HG02759 (cell line): ENCODE measurements around the gene KCTD15.

ENCODE experiments used
- ATAC-seq: cut with Tn5 transposase; IDR thresholded peaks from one replicate; pipeline ENCODE4 v1.9.1; 2021; ENCODE audit warnings: mild to moderate bottlenecking, moderate library complexity; ENCODE audit not compliant: unreplicated experiment

The KCTD15 gene

GRCh38 chr19:33796164-33796875 lies at the start of gene KCTD15:
Gene KCTD15, plus strand, starts transcription at chr19:33796870. Its CDS starts 3,585 bp downstream, at chr19:33800455.
- ATAC-seq: no peak

DNA sequence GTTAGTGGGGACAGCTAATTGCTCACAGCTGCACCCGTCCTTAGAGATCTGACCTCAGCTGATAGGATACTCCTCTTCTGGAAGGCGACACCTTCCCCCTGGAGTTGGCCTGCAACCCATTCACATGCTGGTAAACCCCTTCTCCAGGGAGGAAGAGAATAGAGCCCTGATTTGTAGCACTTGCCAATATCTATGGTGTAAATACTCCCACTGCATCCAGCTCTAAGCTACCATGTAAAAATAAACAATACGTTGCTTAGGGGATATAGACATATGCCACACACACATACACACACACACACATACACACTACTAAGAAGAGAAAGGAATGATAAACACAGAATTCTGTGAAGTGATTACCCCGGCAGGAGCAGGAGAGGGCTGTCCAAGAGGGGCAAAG lies 49.4 kb upstream of the KCTD15 start:
- ATAC-seq: no peak

- ATAC-seq: no peak
Observed at GRCh38 chr19:33748231-33748630, 48.4 kb upstream of the KCTD15 start.

DNA sequence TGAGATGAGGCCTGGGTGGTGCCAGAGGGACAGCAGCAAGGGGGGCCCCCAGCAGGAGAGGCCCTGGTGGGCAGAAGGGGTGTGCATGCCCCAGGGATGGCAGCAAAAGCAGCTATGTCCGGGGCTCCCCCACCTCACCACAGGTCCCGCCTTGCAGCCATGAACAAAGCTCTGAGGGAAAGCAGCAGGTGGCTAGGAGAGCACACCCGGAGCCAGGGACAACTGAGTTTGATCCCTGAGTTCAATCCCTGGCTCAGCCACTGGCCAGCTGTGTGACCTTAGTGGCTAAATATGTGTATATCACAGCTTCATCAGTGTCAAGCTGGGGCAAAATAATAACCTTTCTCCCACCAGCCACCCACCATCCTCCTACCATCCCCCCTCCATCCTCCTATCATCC lies 47.7 kb upstream of the KCTD15 start:
- no peak for ATAC-seq

- no peak for ATAC-seq
Observed at GRCh38 chr19:33749619-33750175, 47.0 kb upstream of the KCTD15 start.

DNA sequence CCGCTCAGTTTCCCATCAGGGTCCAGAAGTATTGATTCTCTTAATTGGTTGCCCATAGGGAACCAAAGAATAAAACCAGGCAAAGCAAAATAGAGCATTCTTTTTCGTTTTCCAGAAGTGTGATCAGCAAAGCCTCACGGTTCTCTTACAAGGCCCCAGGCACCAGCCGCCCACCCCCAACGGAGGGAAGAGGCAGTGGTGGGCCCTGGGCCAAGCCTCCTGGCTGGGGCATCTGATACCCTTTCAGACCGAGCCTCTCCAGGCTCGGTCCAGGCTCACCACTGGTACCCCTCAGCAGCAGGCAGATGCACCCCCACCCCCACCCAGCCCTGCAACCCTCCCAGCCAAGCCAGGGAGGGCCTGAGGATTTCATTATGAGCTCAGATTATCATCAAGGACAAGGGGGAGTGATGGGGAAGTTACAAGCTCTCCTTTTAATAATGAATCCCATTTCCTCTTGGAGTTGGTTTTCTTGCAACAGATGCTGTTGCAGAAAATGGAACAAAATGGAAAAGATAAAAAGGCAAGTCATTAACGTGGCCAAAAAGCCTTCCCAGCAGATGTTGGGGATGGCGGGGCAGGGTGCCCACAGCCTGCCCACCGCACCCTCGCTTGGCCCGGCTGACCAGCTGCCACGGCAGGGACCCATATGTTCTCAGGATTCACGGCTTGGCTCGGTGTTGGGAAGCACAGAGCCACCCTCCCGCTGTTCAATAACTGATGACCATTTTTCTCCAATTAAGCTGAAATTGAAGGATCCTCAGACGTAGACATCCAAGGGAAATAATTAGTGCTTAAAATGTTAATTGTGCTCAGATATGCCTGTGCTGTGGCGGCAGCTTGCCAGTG lies 45.9 kb upstream of the KCTD15 start:
- ATAC-seq: no peak

DNA sequence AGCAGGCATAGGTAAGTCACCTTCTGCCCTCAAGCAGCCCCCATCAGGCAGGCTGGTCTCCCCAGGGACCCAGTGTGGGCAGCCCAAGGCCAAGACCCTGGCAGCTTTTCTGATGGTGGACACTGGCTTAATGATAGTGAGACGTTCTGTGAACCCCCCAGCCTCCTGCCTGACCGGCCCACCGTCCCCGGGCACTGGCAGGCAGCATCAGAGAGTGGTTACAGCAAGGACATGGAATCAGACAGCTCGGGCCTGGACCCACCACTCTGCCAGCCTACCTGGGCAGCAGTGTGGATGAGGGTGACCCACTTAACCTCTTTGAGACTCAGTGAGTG lies 45.3 kb upstream of the KCTD15 start:
- no peak for ATAC-seq

DNA sequence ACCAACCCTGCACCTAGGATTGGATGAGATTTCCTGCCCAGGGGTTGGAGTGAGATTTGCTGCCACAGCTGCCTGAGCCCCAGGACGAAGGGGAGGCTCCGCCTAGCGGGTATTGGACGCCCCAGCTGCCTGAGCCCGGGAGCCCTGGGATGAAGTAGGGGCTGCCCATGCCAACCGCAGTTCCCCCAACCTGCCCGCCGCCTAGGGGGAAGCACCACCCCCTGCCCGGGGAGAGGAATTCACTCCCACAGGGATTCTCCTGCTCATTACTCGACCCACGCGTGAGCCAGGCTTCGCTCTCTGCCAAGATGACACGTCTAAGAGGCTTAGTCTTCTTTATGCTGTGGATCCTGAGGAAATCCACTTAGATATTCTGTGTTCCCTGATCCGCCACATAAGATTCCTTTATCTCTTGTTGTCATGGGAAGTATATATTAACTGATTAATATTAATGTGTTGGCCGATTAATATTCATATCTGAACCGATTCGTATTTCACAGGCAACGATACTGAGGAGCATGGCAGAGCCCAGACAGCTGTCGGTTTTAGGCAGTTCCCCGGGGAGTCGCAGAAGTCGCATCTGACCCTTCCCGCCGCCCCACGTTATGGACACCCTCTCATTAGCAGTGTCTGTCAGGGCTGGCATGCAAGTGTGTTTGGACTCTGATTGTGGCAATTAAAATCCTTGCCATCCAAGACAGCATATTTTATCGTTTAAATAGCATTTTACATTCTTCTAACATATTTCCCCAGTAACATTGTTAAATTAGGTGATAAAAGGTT lies 44.5 kb upstream of the KCTD15 start:
- ATAC-seq: no peak

DNA sequence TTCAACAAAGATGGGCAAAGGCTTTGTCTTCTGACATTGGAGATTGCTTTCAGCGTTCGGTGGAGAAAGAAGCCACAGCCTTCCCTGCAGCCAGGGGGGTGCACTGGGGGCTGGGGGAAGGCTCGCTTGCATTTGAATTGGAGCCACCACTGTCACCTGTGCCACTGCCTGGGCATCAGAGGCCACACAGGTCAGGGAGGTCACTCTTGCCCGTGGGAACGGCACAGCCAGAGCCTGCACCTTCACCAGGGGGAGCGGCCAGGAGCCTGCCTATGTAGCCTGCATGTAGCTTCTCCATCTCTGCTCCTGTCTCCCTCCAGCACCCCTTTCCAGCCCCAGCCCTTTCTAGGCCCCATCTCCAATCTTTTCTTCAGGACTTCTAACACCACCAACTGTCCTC lies 43.7 kb upstream of the KCTD15 start:
- no peak for ATAC-seq

DNA sequence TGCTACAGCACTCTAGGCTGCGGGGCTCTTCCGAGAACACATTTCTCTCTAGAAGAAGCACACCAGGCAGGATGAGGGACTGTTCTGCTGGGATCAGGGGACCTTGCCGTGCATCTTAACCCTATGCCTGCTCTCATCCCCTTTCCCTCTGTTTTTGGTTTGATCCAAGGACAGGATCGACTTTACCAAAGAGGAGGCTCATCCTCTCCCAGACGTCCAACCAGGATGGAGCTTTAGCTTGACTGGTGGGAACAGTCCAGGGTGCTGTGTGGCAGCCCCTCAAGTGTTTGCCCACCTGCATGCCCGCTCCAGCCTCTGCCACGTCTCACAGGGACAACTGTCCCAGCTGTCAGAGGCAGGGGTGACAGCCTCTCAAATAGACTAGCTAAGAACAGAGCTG lies 42.3 kb upstream of the KCTD15 start:
- no peak for ATAC-seq

DNA sequence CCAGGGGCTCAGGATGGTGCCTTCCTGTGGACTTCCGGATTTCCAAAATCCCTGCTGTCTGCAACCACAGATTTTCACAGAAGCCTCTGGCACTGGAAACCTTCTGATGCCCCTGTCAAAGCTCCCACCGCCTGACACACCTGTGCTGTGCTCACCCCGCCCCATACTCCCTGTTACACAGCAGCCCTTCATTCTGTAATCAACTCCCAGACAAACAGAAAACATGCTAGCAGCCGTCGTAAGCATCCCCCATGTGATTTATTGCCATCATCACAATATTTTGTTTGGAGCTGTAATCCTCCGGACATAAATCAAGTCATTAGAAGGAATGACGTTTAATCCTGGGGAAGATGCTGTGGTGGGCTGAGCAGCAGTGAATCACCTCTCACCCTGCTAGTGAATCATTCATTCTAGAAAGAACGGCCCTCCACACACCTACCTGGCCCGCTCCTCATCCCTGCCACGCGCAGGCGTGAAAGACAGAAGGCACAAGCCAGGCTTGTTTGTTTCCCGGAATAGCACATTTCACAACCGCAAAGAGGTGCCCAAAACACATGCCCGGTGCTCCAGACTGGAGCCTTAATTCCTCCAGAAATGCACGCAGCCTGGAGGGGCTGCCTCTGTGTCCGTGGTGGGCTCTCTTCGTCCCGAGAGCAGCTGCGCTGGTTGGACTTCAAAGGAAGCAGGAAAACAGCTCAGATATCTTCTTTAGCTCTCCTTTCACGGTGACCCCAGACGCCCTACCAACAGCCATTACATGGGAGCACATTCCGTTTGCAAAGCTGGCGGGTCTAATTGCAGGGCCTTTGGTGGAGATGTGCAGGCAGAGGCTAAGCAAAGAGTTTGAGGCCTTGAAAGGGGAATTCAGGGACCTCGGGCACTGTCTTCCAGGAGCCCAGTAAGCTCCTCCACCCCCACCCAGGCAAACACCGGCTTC lies 41.3 kb upstream of the KCTD15 start:
- ATAC-seq: no peak

DNA sequence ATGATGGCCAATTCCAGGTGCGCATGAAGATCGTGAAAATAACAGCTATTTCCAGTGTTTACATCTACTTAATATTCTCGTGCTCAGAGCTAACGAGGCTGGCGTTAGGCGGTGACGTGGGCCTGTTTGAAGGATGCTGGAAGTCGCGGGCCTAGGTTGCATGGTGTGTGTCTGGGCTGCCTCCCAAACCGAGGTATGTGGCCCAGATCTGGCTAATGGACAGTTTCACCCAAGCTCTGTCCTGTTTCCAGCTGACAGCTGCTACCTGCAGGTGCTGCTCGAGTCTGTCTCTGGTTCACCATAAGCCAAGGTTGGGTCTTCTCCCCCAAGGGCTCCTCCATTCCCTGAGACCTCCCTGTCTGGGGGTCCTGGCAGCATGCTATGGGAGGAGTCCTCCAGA lies 40.5 kb upstream of the KCTD15 start:
- ATAC-seq: no peak

DNA sequence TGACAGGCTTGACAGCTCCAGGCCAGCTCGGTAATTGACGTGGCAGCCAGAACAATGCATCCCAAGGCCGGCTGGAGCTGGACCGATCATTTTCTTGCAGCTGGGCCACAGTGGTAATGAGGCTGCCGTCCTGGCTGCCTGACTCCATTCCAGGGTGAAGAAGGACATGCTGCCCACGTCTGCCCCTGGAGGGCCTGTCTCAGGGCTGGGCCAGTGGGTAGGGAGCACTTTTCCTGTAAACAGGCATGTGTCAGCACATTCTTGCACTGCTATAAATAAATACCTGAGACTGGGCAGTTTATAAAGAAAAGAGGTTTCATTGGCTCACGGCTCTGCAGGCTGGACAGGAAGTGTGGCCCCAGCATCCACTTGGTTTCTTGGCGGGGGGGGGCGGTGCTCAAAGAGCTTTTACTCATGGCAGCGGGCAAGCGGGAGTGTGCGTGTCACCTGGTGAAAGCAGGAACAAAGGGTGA lies 38.1 kb upstream of the KCTD15 start:
- no peak for ATAC-seq

DNA sequence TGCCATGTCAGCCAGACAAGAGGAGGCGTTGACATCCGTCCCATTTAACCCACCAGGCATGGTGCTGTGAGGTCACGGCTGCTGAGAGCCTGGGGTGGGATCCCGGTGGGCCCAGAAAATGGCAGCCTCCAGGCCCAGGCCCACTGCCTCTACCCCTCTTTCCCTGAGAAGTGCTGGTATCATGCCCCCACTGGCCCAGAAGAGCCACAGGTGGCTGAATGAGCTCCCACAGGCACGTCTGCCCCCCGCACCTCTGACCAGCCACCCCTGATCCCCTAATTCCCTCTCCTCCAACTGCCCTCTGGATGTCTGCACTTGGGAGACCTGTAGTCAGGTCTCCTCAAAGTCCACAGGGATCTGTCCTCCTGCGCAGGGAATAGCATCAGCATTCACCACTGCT lies 37.3 kb upstream of the KCTD15 start:
- ATAC-seq: no peak

DNA sequence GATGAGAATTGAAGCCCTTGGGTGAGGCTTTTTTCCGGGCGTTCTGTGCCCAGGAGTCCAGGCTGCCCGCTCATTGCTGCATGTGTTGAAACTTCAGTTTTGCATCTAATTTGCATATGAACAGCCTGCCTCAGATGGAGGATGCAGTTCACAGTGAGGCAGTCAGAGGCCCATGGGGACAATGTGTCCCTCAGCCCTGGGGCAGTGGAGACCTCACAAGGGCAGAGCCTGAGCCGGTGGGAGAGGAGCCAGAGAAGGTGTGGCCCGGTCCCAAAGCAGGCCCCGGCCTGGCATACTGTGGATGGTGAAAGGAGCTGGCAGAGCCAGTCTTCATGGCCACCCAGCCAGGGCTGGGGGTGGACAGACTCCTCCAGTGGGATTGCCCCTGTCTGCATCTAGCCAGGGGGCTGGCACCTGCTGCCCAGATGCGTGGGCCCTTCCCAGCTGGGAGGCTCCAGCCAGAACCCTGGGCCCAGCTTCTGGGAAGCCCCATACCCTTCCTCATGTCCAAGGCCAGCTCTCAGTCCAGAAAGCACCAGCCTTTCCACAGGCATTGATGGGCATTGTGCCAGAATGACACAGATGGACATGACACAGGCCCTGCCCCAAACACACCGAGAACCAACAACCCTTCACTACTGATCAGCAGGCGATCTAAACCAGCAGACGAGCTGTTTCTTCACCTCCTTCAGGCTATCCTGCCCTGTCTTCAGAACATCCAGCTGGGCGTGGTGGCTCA lies 32.9 kb upstream of the KCTD15 start:
- ATAC-seq: no peak

GRCh38 chr19:33766623-33767022 lies 30.0 kb upstream of the KCTD15 start:
- no peak for ATAC-seq

GRCh38 chr19:33767898-33768413 lies 28.7 kb upstream of the KCTD15 start:
- no peak for ATAC-seq

GRCh38 chr19:33769208-33769607 lies 27.5 kb upstream of the KCTD15 start:
- ATAC-seq: no peak

DNA sequence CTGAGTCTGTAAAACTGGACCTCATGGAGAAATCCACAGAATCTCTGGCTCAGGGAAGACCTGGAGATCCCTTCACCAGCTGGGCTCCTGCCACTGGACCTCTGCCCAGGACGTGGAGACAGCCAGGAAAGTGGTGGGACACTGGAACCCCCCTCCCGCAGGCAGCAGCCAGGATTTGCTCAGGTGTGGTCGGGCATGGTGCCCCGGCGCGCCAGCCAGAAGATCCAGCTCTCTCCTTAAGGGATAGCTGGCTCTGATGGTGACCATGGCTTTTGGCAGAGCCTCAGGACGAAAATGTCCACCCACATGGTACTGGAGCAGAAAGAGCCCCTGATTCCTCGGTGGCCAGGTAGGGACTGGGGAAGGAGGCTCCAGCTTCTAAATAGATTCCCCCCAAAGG lies 26.6 kb upstream of the KCTD15 start:
- no peak for ATAC-seq
